GM12878 (cell line): ENCODE data around the gene CLEC2A. TPM values are rescaled to one million over a fixed set of nuclear protein-coding genes. Genes with fewer than 3 reads are reported as not detected.
A peak's percentile ranks its signal among the peaks of the same experiment; 100 is the strongest.

Experiments
- ATAC-seq: fragments of 200-7000 bp; cut with Tn5 transposase; 3 replicates; pipeline ENCODE4 v1.9.1; 2020; ENCODE audit warnings: mild to moderate bottlenecking, moderate library complexity
- BruUV-seq: library from RNA; stranded (reverse); fragments of 400-500 nt; replicated peaks from 2 replicates; lab custom pipeline; 2021; lab: Mats Ljungman, UMichigan
- CTCF ChIA-PET: fragments of 300-600 bp; sonication (Branson Sonifier 250); formaldehyde crosslinking; extraction: SDS; loops from one replicate; lab custom pipeline; 2021; ENCODE audit warnings: inconsistent platforms; lab: Yijun Ruan, JAX
- POLR2A ChIA-PET: fragments of 350-600 bp; formaldehyde crosslinking; extraction: SDS; loops from one replicate; lab custom pipeline; 2021; ENCODE audit warnings: inconsistent platforms; lab: Charles Lee
- RAD21 ChIA-PET: fragments of 300-600 bp; sonication (Branson Sonifier 250); formaldehyde crosslinking; loops from one replicate; lab custom pipeline; 2023; ENCODE audit warnings: antibody characterized with exemption; ENCODE audit not compliant: unreplicated experiment; lab: Charles Lee
- SMC1A ChIA-PET: fragments of 300-600 bp; sonication (Branson Sonifier 250); formaldehyde crosslinking; loops from one replicate; lab custom pipeline; 2023; ENCODE audit not compliant: unreplicated experiment, uncharacterized antibody; lab: Charles Lee
- DNase-seq: peaks from one replicate; pipeline ENCODE4 v3.0.0-alpha.2; 2011; ENCODE audit warnings: low read depth, low spot score
- FAIRE-seq: peaks from 3 replicates; lab custom pipeline; 2011; peaks lifted over from hg19 to GRCh38; lab: Jason Lieb, UNC
- H2AFZ ChIP-seq: 2 replicates; pipeline ENCODE4 v1.6.0; 2011; ENCODE audit warnings: low read depth, low read length, control low read depth; ENCODE audit not compliant: control insufficient read depth
- H3K27ac ChIP-seq: 2 replicates; pipeline ENCODE4 v1.5.1; 2011; ENCODE audit warnings: control low read depth; ENCODE audit not compliant: control insufficient read depth, insufficient read depth
- H3K27me3 ChIP-seq, 2 experiments: replicated peaks in 1 of 2; 2 replicates each; pipeline versions ENCODE4 v1.6.0 to v1.6.1; 2011; ENCODE audit warnings: low read length in 1 of 2; ENCODE audit not compliant: control insufficient read depth in 2 of 2, insufficient read depth in 2 of 2
- H3K36me3 ChIP-seq, 2 experiments: 2 replicates each; pipeline ENCODE4 v1.5.1; 2011; ENCODE audit warnings: low read length in 1 of 2; ENCODE audit not compliant: control insufficient read depth in 2 of 2, insufficient read depth in 2 of 2
- H3K4me1 ChIP-seq: 2 replicates; pipeline ENCODE4 v1.6.1; 2011; ENCODE audit warnings: mild to moderate bottlenecking, low read length, moderate library complexity, mixed read lengths; ENCODE audit not compliant: control insufficient read depth, insufficient read depth
- H3K4me2 ChIP-seq: 2 replicates; pipeline ENCODE4 v1.6.0; 2011; ENCODE audit warnings: control low read depth; ENCODE audit not compliant: control insufficient read depth, insufficient read depth
- H3K4me3 ChIP-seq: fragments of 200-600 bp; sonication (generic); 2 replicates; pipeline ENCODE4 v1.5.1; 2016
- H3K79me2 ChIP-seq: 2 replicates; pipeline ENCODE4 v1.6.0; 2011; ENCODE audit warnings: low read length; ENCODE audit not compliant: control insufficient read depth, insufficient read depth
- H3K9ac ChIP-seq: 2 replicates; pipeline ENCODE4 v1.8.0; 2011; ENCODE audit warnings: low read length, control low read depth, mixed read lengths; ENCODE audit not compliant: control insufficient read depth, insufficient read depth
- H3K9me3 ChIP-seq: replicated peaks from 3 replicates; pipeline ENCODE4 v1.5.1; 2011; ENCODE audit warnings: mild to moderate bottlenecking, low read length; ENCODE audit not compliant: control insufficient read depth, insufficient read depth
- H4K20me1 ChIP-seq: 2 replicates; pipeline ENCODE4 v1.6.0; 2011; ENCODE audit not compliant: control insufficient read depth, insufficient read depth
- CREB1 ChIP-seq: IDR thresholded peaks from 2 replicates; pipeline ENCODE4 v1.6.1; 2012; ENCODE audit warnings: low read depth, mild to moderate bottlenecking, inconsistent platforms
- GABPA ChIP-seq: IDR thresholded peaks from 2 replicates; pipeline ENCODE4 v1.6.1; 2014; ENCODE audit warnings: antibody characterized with exemption, low read depth, mild to moderate bottlenecking, inconsistent platforms
- RELA ChIP-seq: fragments of 450-650 bp; IDR thresholded peaks from 2 replicates; pipeline ENCODE4 v1.8.0; 2014; ENCODE audit warnings: borderline replicate concordance; ENCODE audit not compliant: partially characterized antibody
- SPI1 ChIP-seq: IDR thresholded peaks from 2 replicates; pipeline ENCODE4 v1.6.1; 2011; ENCODE audit warnings: low read depth, mild to moderate bottlenecking, low read length, moderate library complexity, borderline replicate concordance; ENCODE audit not compliant: insufficient read depth
- WGBS: methylation state at CpG from one replicate; pipeline ENCODE4 v1.1.6; 2016; ENCODE audit warnings: low lambda C conversion rate; ENCODE audit not compliant: insufficient replicate concordance, insufficient coverage; ENCODE audit errors: missing lambda C conversion rate; 5-methylcytosine and 5-hydroxymethylcytosine counted together
- in situ Hi-C: fragments of 300-500 bp; cut with MboI; formaldehyde crosslinking; loops from 9 replicates; pipeline ENCODE4 v1.14.3; 2018; ENCODE audit warnings: mixed read lengths
- intact Hi-C: fragments of 100-400 bp; cut with micrococcal nuclease; formaldehyde crosslinking; loops from one replicate; pipeline ENCODE4 v1.14.2; 2022; ENCODE audit not compliant: unreplicated experiment
- polyA plus RNA-seq, 11 experiments: library from polyadenylated mRNA; depleted of rRNA in 4 of 11; unstranded in 6 of 11; stranded (reverse) in 5 of 11; fragments of >200 nt; fragmentation: Nextera tagmentation in 4 of 11; fragmentation: Illumina TruSeq in 1 of 11; extraction: Ambion mirVana in 4 of 11; extraction: Trizol in 1 of 11; gene quantifications; 1 replicate in 1 of 11; 2 replicates in 10 of 11; pipeline versions ENCODE4 v1.2.1 to v1.2.3, GENCODE V29; 2011 to 2016; ENCODE audit warnings: inconsistent platforms in 2 of 11, missing spikeins in 2 of 11, low read depth in 1 of 11
- total RNA-seq, 4 experiments: library from RNA; depleted of rRNA in 3 of 4; stranded (reverse); fragments of >200 nt in 3 of 4; fragmentation: Illumina TruSeq in 1 of 4; extraction: Trizol in 1 of 4; gene quantifications; 2 replicates each; pipeline versions ENCODE4 v1.2.1 to v1.2.3, GENCODE V29; 2013 to 2021
- TF ChIP-seq, protein P1 (sequence below): IDR thresholded peaks from 2 replicates; pipeline ENCODE4 v1.6.1; 2012; ENCODE audit warnings: low read depth, low read length, improper control_type of control experiment
- TF ChIP-seq, protein P2 (sequence below): fragments of 450-650 bp; IDR thresholded peaks from 2 replicates; pipeline ENCODE4 v1.6.1; 2017; ENCODE audit warnings: mild to moderate bottlenecking, moderate library complexity
- TF ChIP-seq, protein P3 (sequence below): fragments of 450-650 bp; IDR thresholded peaks from 2 replicates; pipeline ENCODE4 v1.6.1; 2016; ENCODE audit warnings: mild to moderate bottlenecking

Gene CLEC2A
- total and polyA plus RNA-seq, 10 of the 15 experiments (the other 5 are each of a cell fraction or from before 2014, with no cell fraction given), result not detected

DNA sequence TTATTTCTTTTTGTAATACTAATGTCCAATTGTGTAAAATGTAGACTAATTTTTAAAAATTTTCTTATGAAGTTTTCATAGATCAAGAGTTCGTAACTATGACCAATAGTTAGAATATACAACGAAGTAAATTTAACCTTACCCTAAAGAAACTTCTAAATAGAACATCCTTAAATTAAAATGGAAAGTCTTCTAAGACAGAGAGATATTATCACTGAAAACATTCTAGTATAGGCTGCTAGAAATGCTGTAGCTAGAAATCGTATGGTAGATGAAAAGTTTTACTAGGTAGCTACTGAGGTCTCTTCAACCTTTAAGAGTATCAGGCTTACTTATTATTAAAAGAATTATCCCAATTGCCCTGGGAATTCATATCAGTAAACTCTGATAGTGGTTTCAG lies 925 bp downstream of the CLEC2A start:
- ChIA-PET RAD21 (interaction anchor here (0.6 kb wide), 1 partner anchor 31 kb away, joined by 3 read pairs; no protein-coding TSS in a partner anchor), POLR2A (no interaction called here)
- BruUV-seq, result no TSS peak
- intact Hi-C loops, result no loop called here
- Histone ChIP-seq H3K27me3 (no peaks in the 10 kb centered on the region), H4K20me1 (no peaks in the 10 kb centered on the region), H3K79me2 (no peaks in the 10 kb centered on the region), H3K9me3 (no peaks in the 10 kb centered on the region), H3K9ac (no peak overlapping the region)
- no peak for FAIRE-seq
- WGBS, result 50% methylated on average over 3 of the region's 3 CpGs
- DNase-seq, result no peak
- in situ Hi-C loops, result no loop called here
- no peak for ATAC-seq
- TF ChIP-seq CREB1, result no peak
- TF ChIP-seq RELA, result no peak
- TF ChIP-seq, all 136 proteins: peak for 0
- H3K27ac ChIP-seq, result no peak overlapping the region
- H3K4me1 ChIP-seq, result no peaks in the 10 kb centered on the region
- ChIA-PET CTCF (interaction anchor here (0.5 to 2.2 kb wide), 4 partner anchors 15 to 188 kb away, joined by 3 to 6 read pairs (median 4); no protein-coding TSS in a partner anchor), SMC1A (interaction anchor here (0.8 to 1.1 kb wide), 3 partner anchors 8 to 180 kb away, joined by 3 to 4 read pairs (median 3); no protein-coding TSS in a partner anchor)
- no peaks in the 10 kb centered on the region for H3K36me3 ChIP-seq
- no peak overlapping the region for H2AFZ ChIP-seq
- H3K4me2 ChIP-seq, result no peak overlapping the region
- H3K4me3 ChIP-seq, result no peak overlapping the region

DNA sequence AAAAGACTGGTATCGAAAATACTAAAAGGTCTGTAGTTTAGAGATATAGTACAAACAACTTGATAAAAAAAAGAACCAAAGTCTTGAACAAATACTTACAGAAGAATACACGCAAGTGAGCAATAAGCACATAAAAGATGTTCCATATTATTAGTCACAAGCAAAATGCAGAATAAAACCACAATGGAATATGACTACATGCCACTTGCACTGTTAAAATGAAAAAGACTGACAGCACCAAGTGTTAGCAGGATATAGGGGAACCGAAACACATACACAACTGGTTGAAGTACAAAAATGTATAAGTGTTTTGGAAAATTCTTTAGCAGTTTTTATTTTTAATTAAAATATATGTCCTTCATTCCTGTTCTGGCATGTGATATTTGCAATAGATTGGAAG lies 3.6 kb downstream of the CLEC2A start:
- H3K36me3 ChIP-seq, result no peaks in the 10 kb centered on the region
- DNase-seq (no peak), ATAC-seq (no peak), FAIRE-seq (no peak)
- H3K9ac ChIP-seq, result no peak overlapping the region
- no peaks in the 10 kb centered on the region for H3K4me1 ChIP-seq
- no peaks in the 10 kb centered on the region for H3K79me2 ChIP-seq
- H3K27ac ChIP-seq, result no peak overlapping the region
- H2AFZ ChIP-seq, result no peak overlapping the region
- CTCF ChIA-PET, result interaction anchor here (0.9 to 5.1 kb wide), 5 partner anchors 94 to 181 kb away, joined by 3 to 97 read pairs (median 7); no protein-coding TSS in a partner anchor
- no peak overlapping the region for H3K4me3 ChIP-seq
- H4K20me1 ChIP-seq, result no peaks in the 10 kb centered on the region
- TF ChIP-seq SPI1 (no peak), GABPA (no peak)
- TF ChIP-seq, protein P1, sequence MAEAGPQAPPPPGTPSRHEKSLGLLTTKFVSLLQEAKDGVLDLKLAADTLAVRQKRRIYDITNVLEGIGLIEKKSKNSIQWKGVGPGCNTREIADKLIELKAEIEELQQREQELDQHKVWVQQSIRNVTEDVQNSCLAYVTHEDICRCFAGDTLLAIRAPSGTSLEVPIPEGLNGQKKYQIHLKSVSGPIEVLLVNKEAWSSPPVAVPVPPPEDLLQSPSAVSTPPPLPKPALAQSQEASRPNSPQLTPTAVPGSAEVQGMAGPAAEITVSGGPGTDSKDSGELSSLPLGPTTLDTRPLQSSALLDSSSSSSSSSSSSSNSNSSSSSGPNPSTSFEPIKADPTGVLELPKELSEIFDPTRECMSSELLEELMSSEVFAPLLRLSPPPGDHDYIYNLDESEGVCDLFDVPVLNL, result no peak
- TF ChIP-seq, protein P2, sequence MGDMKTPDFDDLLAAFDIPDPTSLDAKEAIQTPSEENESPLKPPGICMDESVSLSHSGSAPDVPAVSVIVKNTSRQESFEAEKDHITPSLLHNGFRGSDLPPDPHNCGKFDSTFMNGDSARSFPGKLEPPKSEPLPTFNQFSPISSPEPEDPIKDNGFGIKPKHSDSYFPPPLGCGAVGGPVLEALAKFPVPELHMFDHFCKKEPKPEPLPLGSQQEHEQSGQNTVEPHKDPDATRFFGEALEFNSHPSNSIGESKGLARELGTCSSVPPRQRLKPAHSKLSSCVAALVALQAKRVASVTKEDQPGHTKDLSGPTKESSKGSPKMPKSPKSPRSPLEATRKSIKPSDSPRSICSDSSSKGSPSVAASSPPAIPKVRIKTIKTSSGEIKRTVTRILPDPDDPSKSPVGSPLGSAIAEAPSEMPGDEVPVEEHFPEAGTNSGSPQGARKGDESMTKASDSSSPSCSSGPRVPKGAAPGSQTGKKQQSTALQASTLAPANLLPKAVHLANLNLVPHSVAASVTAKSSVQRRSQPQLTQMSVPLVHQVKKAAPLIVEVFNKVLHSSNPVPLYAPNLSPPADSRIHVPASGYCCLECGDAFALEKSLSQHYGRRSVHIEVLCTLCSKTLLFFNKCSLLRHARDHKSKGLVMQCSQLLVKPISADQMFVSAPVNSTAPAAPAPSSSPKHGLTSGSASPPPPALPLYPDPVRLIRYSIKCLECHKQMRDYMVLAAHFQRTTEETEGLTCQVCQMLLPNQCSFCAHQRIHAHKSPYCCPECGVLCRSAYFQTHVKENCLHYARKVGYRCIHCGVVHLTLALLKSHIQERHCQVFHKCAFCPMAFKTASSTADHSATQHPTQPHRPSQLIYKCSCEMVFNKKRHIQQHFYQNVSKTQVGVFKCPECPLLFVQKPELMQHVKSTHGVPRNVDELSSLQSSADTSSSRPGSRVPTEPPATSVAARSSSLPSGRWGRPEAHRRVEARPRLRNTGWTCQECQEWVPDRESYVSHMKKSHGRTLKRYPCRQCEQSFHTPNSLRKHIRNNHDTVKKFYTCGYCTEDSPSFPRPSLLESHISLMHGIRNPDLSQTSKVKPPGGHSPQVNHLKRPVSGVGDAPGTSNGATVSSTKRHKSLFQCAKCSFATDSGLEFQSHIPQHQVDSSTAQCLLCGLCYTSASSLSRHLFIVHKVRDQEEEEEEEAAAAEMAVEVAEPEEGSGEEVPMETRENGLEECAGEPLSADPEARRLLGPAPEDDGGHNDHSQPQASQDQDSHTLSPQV, result no peak
- TF ChIP-seq, protein P3, sequence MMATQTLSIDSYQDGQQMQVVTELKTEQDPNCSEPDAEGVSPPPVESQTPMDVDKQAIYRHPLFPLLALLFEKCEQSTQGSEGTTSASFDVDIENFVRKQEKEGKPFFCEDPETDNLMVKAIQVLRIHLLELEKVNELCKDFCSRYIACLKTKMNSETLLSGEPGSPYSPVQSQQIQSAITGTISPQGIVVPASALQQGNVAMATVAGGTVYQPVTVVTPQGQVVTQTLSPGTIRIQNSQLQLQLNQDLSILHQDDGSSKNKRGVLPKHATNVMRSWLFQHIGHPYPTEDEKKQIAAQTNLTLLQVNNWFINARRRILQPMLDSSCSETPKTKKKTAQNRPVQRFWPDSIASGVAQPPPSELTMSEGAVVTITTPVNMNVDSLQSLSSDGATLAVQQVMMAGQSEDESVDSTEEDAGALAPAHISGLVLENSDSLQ, result peak; percentile 35; the same call in 1 of the 2 replicates
- in situ Hi-C loops, result loop anchor here (5.0 kb wide), 2 partner anchors 111 to 181 kb away; no protein-coding TSS in a partner anchor
- BruUV-seq, result no TSS peak
- no peaks in the 10 kb centered on the region for H3K9me3 ChIP-seq
- intact Hi-C loops, result no loop called here
- RAD21 ChIA-PET, result interaction anchor here (2.1 kb wide), 1 partner anchor 178 kb away, joined by 8 read pairs; no protein-coding TSS in a partner anchor
- H3K4me2 ChIP-seq, result no peak overlapping the region
- POLR2A ChIA-PET, result no interaction called here
- SMC1A ChIA-PET, result interaction anchor here (1.5 to 5.4 kb wide), 2 partner anchors 173 to 179 kb away, joined by 8 to 50 read pairs; no protein-coding TSS in a partner anchor
- H3K27me3 ChIP-seq, result no peaks in the 10 kb centered on the region
- 29% methylated on average over 3 of the region's 3 CpGs for whole genome bisulfite sequencing
